HG03066 (cell line): Measurements from ENCODE around the gene KCND2.
A peak's percentile ranks its signal among the peaks of the same experiment; 100 is the strongest.

Experiments
- ATAC-seq: cut with Tn5 transposase; IDR thresholded peaks from one replicate; pipeline ENCODE4 v1.9.1; 2021; ENCODE audit warnings: low read depth; ENCODE audit not compliant: unreplicated experiment

Gene KCND2

GRCh38 chr7:120307991-120308545 lies 35.1 kb downstream of the KCND2 start:
- no peak for ATAC-seq

DNA sequence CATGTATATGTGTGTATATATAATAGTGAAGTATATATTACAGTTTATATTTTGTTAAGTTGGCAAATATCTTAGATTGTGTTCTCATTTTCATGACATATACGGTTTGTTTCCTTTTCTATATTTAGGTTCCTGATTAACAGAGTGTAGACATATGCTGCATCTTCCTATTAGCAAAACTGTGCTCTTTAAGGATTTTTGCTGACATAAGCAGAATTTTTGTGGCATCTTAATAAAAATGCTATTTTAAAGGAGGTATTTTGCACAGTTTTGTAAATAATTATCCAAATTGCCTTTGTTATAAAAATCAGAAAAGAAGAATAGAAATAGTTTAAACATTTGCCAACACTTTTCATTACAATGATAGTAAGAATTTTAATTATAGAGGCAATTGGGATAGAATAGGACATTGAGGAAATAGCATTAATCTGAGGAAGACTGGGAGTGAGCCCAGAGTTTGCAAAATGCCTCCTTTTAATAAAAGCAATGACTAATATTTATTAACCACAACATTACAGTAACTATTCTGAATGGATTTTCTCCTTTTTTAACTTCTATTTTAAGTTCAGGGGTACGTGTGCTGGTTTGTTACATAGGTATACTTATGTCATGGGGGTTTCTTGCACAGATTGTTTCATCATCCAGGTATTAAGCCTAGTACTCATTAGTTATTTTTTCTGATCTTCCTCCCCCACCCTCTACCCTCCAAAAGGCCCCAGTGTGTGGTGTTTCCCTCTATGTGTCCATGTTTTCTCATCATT lies 38.2 kb downstream of the KCND2 start:
- ATAC-seq = no peak

GRCh38 chr7:120320218-120320961 lies 47.4 kb downstream of the KCND2 start:
- no peak for ATAC-seq

DNA sequence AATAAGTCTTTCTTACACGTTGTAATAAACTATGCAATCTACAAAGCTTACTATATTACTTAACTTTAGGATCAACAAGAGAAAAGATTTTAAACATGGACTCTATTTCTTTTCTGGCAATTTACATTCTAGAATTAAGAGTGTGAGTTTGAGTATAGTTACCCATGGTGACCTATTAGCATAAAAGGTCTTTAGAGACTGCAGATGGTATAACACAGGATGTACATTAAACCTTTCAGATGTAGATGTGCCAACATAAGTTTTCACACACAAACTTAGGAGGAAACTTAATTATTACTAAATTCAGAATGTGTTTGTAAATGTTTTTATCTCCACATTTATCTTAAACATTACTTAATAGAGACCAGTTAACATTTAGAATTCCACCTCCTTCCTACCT lies 54.1 kb downstream of the KCND2 start:
- ATAC-seq = no peak

- no peak for ATAC-seq
Measured at GRCh38 chr7:120332433-120332832, 59.5 kb downstream of the KCND2 start.

DNA sequence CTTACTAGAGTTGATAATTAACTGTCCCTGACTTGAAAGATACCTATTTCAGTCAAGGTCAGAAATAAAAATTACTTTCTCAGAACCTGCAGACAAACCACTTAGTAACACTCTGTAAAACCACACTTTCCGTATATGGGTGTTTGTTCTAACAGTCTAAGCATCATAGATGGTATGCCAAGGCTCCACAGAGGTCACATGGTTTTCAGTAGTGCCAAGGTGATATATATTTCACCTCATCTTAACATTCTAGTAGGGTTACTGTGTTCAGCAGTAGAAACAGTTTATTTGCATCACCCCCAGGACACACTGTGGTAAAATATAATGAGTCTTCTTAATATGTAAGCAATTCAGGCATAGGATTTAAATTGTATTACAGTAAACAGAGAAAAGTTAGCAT lies 61.5 kb downstream of the KCND2 start:
- peak; percentile 79 for ATAC-seq

DNA sequence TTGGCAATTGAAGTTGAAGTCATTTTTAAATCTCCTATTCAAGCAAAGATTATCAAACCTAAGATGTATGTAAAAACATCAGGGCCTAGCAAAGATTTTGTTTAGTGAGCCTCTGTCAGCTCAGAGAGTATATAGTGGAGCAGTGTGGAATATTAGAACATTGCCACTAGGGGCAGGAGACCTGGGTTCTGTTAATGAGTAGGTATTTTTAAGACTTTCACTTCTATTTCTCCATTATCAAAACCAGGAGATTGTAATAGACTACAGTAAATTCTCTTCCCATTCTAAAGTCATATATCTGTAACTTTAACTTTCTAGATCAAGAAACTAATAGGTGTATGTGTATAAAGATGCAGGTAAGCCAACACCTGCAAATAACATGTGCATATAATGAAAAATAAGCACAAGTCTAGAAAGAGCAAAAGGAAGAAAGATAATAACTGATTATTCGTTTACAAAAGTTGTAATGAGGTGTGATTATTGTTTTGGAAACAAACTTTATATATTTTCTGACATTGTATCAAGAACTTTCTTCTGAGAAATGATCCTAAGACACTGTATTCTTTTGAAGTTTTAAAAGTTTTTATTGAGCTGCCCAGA lies 64.4 kb downstream of the KCND2 start:
- no peak for ATAC-seq

- no peak for ATAC-seq
Measured at GRCh38 chr7:120344276-120344675, 71.3 kb downstream of the KCND2 start.

DNA sequence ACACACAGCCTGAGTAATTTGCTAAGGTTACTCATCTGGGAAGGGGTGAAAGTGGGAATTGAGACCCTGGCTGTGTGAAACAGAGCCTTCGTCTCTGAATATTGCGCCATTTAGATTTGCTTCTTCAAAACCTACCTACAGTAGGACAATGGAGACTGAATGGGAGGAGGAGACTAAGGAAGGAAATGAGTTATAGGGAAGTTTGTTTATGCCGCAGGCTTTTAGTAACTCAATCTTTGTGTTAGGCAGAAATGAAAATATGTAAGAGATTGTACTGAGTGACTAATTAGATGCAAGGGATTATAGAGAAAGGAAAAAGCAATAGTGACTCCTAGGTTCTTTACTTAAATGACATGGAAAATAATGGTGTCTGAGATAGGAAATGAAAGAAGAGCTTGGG lies 80.2 kb downstream of the KCND2 start:
- no peak for ATAC-seq

DNA sequence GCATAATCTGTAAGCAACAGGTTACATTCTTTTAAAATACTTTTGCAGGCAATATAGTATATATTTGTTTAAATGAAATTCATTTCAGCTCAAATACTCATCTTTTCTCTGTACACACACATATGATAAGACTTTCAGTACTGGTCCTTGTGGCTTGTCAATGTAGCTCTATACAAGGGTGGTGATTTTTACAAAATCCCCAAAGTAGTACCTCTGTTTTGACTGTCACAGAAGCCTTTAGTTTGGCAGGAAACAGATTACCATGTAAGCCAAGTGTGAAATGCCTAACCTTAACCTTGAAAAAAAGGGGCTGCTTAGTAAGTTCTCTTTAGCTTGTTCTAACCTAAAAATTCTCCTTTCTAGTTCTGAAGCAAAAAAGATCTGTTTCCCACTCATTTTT lies 87.9 kb downstream of the KCND2 start:
- ATAC-seq = peak; percentile 93

DNA sequence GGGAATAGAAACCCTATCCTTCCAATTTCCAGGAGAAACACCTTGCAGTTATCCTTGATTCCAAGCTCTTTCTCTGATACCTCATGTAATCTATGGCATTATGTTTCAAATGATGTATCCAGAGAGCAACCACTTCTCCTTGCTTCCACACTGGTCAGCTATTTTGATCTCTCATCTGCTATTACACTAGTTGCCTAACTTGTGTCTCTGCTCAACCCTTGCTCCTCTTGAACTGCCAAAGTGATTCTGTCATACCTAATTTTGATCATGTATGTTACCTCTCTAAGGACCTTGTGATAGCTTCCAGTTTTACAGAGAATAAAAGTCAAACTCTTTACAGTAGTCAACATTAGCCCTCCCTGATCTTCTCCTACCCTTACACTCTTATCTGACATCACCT lies 90.4 kb downstream of the KCND2 start:
- ATAC-seq = no peak

DNA sequence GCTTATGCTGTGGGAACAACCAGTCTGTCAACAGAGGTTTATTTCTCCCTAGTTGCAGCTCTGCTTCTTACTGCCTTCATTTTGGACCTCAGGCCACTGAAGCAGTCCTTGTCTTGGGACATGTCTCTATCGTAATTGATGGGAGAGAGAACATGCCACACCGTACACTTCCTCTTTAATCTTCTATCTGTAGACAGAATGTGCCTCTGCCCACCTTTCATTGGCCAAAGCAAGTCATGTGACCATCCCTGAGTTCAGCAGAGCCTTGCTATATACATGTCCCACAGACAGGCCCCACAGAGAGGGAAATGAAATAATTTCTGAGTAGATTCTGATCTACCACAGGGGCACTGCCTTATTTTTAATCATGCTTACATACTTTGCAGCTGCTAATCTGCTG lies 98.0 kb downstream of the KCND2 start:
- no peak for ATAC-seq

DNA sequence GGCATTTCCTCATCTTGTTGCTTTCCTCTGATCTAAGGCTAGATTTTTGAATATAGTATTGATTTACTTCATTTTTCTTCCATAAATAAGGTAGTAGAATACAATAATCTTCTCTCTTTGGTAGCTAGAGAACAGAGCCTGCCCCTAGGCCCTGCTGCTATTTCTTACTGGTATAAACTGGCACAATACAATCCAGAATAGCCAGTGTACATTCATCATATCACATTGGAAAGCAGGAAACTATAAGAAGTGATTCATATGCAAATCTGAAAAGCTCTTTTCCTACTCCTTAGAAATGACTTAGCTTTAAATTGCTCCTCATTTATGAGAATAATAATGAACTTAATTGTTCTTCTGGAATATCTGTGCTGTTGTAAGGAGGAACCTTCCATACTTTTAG lies 100.2 kb downstream of the KCND2 start:
- ATAC-seq = no peak

DNA sequence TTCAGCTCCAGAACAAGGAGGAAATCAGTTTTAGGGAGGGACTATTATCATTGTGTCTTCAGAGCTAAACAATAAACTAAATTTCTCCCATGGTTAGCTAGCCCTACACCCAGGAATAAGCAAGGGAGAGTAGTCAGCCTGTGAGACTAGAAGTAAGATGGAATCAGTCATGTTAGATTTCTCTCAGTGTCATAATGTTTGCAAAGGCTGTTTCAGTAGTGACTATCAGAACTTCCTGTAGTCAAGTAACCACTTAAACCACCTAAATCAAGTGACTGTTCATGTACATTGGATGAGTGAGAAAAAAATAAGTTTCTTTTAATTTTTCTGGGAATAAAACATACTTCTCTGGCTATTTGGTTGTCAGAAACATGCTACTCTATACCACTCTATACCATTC lies 121.6 kb downstream of the KCND2 start:
- ATAC-seq = peak; percentile 51

GRCh38 chr7:120395526-120396019 lies 122.6 kb downstream of the KCND2 start:
- ATAC-seq = peak; percentile 80

- ATAC-seq = no peak
Measured at GRCh38 chr7:120398284-120399000, 125.5 kb downstream of the KCND2 start.

DNA sequence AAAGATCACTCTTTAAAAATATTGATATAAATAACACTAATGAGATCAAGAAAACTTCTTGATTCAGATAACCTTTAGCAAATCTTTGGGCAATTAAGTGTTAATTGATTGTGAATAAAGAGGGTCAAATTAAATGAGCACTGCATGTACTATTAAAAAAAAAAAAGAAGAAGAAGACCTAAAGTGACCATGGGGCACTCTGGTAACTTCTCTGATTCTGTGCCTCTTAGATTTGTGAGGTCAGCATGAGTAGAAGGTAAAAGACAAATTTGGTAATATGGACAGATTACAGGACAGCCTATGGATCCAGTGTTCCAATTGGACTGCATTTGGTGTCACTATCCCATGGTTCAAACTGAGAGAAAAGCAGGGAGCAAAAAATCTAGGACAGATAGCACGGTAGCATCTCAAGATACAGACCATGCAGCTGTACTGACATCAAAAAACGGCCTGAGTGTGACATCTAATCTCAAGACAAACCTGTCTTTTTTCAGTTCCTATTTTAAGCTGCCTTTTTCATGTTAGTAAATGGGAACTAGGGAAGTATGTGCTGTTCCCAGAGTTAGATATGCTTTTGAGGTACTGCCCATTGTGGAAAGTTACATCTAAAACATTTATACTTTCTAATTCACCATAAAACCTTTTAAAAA lies 128.0 kb downstream of the KCND2 start:
- peak; percentile 31 for ATAC-seq

DNA sequence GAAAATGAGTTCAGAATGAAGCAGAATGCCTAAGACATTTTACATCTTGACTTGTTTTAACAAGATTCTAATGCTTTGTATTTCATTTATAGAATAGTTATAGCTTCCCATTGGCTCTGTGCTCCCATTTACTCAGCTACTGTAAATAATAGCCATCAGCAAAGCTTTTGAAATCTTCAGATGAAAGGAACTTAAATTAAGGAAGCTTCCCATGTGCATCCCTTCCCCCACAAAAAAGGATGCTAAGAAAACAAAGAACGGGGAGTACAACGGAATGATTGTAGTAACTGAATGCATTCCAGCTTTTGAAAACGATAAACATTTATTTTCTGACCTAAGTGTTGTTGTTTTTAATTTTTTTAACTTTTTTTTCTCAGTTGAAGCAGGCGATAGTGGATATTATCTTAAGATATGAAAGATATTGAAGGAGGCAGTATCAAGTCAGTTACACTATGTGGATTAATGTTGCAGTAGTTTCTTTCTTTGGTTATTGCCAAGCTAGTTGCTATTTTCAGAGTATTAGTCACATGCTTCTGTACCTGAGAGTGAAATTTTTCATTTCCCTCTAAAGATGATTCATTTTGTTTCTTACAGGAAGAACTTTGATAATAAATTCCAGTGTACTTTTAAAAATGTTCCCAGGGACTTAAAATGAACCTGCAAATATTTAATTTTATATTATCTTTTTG lies 129.2 kb downstream of the KCND2 start:
- peak; percentile 54 for ATAC-seq

- ATAC-seq = no peak
Measured at GRCh38 chr7:120402801-120403200, 129.8 kb downstream of the KCND2 start.

DNA sequence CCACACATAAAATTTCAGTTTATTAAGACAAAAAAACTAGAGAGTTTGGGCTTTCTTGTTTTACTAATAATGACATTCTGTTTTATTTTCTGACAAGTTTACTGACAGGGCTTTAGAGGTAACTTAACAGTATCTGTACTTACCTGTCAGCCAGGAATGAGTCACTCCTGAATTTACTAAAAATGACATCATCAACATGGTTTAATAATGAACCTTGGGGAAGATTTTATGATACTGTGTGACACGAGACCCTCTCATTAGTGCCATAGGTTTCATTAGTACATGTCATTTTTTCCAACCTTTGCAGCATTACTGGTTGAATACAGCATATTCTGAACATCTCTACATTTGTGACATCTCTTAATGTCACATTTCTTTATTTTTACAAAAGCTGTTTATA lies 131.1 kb downstream of the KCND2 start:
- ATAC-seq = peak; percentile 25
